IgD-negative memory B cell (primary cell): ENCODE results near the gene ACSS2. TPM values are rescaled to one million over a fixed set of nuclear protein-coding genes. Genes with fewer than 3 reads are reported as not detected.
"Not testable (repeated sequence)": the region's sequence is repeated elsewhere in the genome, so short reads cannot be mapped to it uniquely, and the experiment has no call there.

ENCODE experiments used
- H3K27ac Mint-ChIP-seq, 3 donors: one replicate each; pipeline ENCODE4 v1.8.0; 2020 to 2022; ENCODE audit warnings: mild to moderate bottlenecking in 3 of 3, mixed read lengths in 3 of 3, moderate library complexity in 1 of 3
- H3K27me3 Mint-ChIP-seq: one replicate; pipeline ENCODE4 v1.8.0; 2021; ENCODE audit warnings: mixed read lengths
- H3K36me3 Mint-ChIP-seq: one replicate; pipeline ENCODE4 v1.8.0; 2020; ENCODE audit warnings: mild to moderate bottlenecking, mixed read lengths
- H3K4me1 Mint-ChIP-seq, 3 donors: one replicate each; pipeline ENCODE4 v1.8.0; 2020 to 2022; ENCODE audit warnings: mixed read lengths in 3 of 3, mild to moderate bottlenecking in 1 of 3
- H3K4me3 Mint-ChIP-seq, 4 donors: one replicate each; pipeline ENCODE4 v1.8.0; 2020 to 2022; ENCODE audit warnings: mild to moderate bottlenecking in 4 of 4, mixed read lengths in 4 of 4, moderate library complexity in 3 of 4
- H3K9me3 Mint-ChIP-seq, 3 donors: one replicate each; pipeline ENCODE4 v1.8.0; 2020 to 2021; ENCODE audit warnings: mixed read lengths in 3 of 3, mild to moderate bottlenecking in 1 of 3
- polyA plus RNA-seq: library from polyadenylated mRNA; unstranded; fragments of 300-500 nt; fragmentation: Illumina TruSeq; gene quantifications from one replicate; pipeline ENCODE4 v1.2.3, GENCODE V29; 2021

The ACSS2 gene
- polyA plus RNA-seq, 1 donor from 2014 or later: 4.2 TPM

DNA sequence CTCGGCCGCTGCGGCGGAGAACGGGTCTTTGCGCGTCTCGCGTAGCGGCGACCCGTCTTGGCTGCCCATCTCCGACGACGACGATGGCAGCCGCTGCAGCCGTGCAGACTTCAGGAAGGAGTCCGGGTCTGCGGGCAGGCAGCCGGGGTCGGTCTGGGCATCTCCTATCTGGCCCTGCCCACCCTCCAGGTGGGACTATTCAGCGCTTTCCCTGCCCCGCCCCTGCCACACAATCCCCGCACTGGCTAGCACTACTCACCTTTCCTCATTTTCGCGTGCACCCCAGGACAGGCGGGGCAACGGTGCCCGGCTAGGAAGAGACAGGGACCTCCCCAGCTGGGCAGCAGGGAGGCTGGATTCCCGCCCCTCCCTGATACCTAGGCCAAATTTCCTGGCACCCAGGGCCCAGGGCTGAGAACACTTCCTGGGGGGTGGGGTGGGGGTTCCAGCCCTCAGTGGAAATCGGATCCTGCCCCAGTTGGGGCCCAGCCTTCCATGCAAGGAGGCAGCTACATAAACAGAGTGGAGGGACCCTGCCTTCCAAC is 12.9 kb upstream of the ACSS2 start:
- H3K27me3 Mint-ChIP-seq: no peaks in the 10 kb centered on the region
- no peak overlapping the region for H3K27ac Mint-ChIP-seq
- H3K9me3 Mint-ChIP-seq: no peaks in the 10 kb centered on the region
- H3K36me3 Mint-ChIP-seq: peaks cover 4% of the 10 kb centered on the region
- no peak overlapping the region for H3K4me3 Mint-ChIP-seq
- H3K4me1 Mint-ChIP-seq: peaks cover 0 to 3% (median 0%) of the 10 kb centered on the region in 3 donors

DNA sequence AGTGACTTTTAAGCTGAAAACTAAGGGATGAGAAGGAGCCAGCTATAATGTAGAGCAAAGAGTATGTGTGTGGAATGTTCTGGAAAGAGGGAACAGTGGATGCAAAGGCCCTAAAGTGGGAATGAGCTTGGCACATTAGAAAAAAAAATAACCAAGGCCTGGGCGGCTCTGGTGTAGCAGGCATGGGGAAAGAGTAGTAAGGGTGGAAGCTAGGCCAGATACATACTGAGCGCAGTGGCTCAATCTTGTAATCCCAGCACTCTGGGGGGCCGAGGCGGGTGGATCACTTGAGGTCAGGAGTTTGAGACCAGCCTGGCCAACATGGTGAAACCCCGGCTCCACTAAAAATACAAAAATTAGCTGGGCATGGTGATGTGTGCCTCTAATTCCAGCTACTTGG is 12.2 kb upstream of the ACSS2 start:
- H3K36me3 Mint-ChIP-seq: peaks cover 4% of the 10 kb centered on the region
- no peaks in the 10 kb centered on the region for H3K27me3 Mint-ChIP-seq
- H3K9me3 Mint-ChIP-seq: no peaks in the 10 kb centered on the region
- no peak overlapping the region for H3K4me3 Mint-ChIP-seq
- H3K4me1 Mint-ChIP-seq: peaks cover 0 to 3% (median 0%) of the 10 kb centered on the region in 3 donors
- H3K27ac Mint-ChIP-seq: no peak overlapping the region

DNA sequence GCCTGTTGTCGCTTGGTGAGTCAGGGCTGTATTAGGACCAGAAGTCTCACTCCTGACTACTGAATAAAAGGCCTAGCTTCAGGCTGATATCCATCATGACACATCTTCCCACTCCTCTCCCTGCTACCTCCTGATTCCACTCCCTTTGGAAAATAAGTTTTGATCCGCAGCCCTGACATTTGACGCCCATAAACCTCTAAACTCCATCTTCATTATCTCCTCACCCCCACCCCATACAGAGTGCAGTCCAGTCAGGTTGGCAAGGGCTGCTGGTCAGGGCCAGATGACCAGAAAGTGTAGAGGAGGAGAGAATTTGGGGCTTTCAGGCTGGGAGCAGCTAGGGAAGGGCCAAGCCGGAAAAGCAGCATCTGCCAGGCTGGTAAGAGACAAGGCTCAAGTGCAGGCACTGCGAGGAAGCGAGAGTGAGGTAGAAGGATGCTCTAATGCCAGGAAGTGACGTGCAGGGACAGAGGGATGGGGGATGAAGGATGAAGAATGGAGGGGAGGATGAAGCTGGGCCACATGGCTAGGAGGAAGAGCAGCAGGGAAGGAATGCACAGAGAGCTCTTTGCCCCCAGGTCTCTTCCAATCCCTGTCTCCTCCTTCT is 5.0 kb upstream of the ACSS2 start:
- no peaks in the 10 kb centered on the region for H3K36me3 Mint-ChIP-seq
- H3K27ac Mint-ChIP-seq: peak overlapping the region in 1 of 3 donors; percentile 78
- no peaks in the 10 kb centered on the region for H3K27me3 Mint-ChIP-seq
- H3K9me3 Mint-ChIP-seq: no peaks in the 10 kb centered on the region
- peak overlapping the region; percentile 29 to 90 (median 55) for H3K4me3 Mint-ChIP-seq
- H3K4me1 Mint-ChIP-seq: peaks cover 13 to 35% (median 30%) of the 10 kb centered on the region in 3 donors

DNA sequence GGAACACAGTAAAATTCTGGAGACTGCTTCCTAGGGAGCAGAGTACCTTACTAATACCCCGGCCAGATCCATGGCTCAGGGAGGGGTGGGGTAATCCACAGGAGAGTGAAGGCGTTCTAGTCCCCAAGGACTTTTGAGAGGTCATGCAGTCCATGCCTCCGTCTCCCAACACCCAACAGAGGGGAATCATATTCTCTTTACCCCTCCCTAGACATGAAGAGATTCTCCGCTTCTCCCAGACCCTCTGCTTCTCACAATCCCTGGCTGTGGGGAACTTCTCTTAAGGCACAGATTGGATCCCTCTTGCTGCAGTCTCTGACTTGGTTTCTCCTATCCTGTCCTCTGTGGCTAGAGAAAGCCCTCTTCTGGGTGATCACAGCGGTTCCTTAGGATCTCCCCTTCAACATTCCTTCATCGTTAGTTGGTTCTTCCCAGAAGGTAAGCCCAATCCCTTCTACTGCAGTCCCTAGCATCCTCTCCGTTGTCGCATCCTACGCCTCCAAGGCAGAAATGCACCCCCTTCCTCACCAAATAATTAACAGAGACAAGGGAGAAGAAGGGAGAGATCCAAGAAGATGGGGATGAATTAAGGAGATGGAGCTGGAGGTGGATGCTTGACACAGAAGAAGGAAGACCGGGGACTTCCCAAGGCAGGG is 4.3 kb upstream of the ACSS2 start:
- Mint-ChIP-seq H3K27me3 (peaks cover 3% of the 10 kb centered on the region), H3K36me3 (no peaks in the 10 kb centered on the region), H3K4me1 (peaks cover 13 to 38% (median 34%) of the 10 kb centered on the region in 3 donors), H3K4me3 (peak overlapping the region; percentile 59 to 90 (median 80)), H3K27ac (peak overlapping the region in 1 of 3 donors; percentile 78), H3K9me3 (no peaks in the 10 kb centered on the region)

DNA sequence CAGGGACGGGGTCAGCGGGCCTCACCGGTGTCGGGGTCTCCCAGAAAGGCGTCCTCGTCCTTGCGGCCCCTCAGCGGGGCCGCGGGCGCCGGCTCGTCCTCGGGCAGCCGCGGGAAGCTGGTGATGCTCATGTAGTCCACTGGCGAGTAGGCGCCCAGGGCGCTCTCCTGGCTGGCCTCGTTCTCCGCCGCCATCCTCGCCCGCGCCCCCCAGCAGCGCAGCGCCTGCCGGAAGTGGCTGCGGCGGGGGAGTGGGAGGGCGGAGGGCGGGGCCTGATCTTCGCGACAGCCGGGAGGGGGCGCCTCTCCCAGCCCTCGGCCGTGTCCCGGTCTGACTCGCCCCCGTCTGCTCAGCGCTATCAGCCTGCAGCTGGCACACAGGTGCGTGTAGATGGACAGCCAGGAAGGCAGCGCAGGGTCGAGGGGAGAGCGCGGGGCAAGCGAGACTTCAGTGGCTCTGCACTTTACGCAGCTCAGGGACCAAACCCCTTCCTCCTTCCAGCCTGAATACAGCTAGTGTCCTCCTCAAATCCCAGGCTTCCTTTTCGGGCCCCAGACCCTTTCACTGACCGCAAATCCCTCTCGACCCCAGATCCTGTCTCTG is 3.7 kb upstream of the ACSS2 start, which contains the start of gene GGT7:
GGT7 (minus strand) TSS at position 235 of the 603 bp plus-strand sequence; CDS start at position 194, 41 bp downstream.
- H3K27ac Mint-ChIP-seq: peak within 1 kb of the TSS in 2 of 3 donors; percentile 73 to 78
- peaks cover 13 to 41% (median 37%) of the 10 kb centered on the region in 3 donors for H3K4me1 Mint-ChIP-seq
- H3K9me3 Mint-ChIP-seq: no peaks in the 10 kb centered on the region
- peak within 1 kb of the TSS; percentile 79 to 90 (median 86) for H3K4me3 Mint-ChIP-seq
- no peaks in the 10 kb centered on the region for H3K36me3 Mint-ChIP-seq
- peaks cover 4% of the 10 kb centered on the region for H3K27me3 Mint-ChIP-seq

DNA sequence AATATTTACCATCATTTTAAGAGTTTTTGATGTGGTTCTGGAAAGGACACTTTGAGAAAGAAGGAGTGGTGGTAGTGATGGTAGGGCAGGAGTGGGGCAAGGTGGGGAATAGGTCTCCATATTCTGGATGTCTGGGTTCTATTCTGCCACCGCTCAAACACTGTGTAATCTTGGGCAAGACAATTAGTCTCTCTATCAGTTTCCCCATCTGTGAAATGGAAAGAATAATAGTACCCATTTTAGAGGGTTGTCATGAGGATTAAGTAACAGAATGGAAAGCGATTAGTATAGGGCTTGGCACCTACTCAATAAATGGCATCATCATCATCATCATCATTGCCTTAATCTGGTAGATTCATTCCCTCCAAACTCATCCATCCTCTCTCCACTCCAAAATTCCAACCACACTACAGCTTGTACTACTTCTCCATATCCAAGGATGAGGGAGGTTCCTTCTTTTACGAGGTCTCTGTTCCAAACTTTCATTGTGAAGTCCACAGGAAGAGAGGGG is 2.8 kb upstream of the ACSS2 start:
- Mint-ChIP-seq H3K4me1 (peaks cover 13 to 41% (median 37%) of the 10 kb centered on the region in 3 donors), H3K27me3 (peaks cover 7% of the 10 kb centered on the region), H3K9me3 (no peaks in the 10 kb centered on the region), H3K36me3 (no peaks in the 10 kb centered on the region), H3K27ac (peak overlapping the region in 1 of 3 donors; percentile 72), H3K4me3 (peak overlapping the region; percentile 76 to 90 (median 84))

DNA sequence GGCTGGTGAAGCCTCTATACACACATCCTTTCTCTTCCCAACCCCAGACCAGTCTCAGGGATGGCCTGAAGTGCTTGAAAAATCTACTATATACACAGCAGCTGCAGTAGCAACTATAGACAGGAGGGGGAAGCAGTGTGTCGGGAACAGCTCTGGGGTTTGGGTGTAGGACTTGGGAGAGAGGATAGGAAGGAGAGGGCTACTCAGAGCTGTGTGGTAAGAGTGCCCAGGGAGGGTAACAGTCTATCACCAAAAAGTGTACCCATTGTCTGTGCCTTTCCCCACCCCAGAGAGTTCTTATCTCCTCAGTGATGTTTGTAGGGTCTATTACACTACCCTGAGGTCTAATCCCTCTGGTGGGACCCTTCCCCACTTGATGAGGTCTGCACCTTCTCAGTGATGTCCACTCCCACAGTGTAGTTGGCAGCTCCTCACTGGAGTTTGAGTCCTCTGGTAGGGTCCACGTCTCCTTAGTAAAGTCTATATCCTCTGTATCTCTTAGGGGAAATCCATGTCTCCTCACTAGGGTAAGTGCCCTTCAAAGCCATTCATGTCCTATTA is 2.2 kb upstream of the ACSS2 start:
- Mint-ChIP-seq H3K4me1 (peaks cover 13 to 41% (median 37%) of the 10 kb centered on the region in 3 donors), H3K4me3 (peak overlapping the region; percentile 72 to 90 (median 84)), H3K36me3 (no peaks in the 10 kb centered on the region), H3K27me3 (peaks cover 8% of the 10 kb centered on the region), H3K9me3 (no peaks in the 10 kb centered on the region), H3K27ac (peak overlapping the region in 1 of 3 donors; percentile 72)

DNA sequence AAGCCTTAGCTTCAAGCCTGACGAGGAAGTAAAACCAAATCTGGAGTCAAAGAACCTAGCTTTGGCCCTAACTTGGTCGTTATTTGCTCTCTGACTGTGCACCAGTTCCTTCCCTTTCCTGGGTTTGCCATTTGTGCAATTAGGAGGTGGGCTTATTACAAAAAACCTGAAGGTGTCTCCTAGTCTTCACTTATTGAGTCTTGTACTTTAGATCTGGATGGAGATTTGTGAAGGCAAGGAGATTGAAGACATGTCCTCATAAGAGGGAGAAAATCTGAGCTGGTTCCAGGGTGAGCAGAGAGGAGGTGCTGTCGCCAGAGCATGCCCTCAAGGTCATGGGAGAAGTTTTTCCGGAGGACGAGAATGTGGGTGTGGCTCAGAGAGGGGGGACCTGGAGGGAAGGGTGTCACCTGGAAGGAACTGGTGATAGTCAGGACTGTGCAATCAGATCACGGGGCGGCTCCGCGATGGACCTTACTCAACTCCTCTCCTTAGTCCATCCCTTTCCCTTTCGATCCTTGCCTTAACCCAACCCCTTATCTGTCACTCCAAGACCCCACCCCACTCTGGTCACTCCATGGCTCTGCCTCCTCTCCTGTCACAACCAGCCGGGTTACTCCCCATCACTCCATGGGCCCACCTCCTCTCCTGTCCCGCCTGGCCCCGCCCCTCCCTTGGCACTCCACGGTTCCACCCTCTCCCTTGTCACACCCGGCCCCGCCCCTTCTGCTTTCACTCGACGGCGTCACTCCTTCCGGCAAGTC is 588 bp upstream of the ACSS2 start:
- H3K4me3 Mint-ChIP-seq: peak overlapping the region; percentile 72 to 96 (median 88)
- H3K9me3 Mint-ChIP-seq: no peaks in the 10 kb centered on the region
- H3K27me3 Mint-ChIP-seq: peaks cover 10% of the 10 kb centered on the region
- peak overlapping the region in 2 of 3 donors; percentile 4 to 23 for H3K27ac Mint-ChIP-seq
- peaks cover 13 to 41% (median 37%) of the 10 kb centered on the region in 3 donors for H3K4me1 Mint-ChIP-seq
- no peaks in the 10 kb centered on the region for H3K36me3 Mint-ChIP-seq

DNA sequence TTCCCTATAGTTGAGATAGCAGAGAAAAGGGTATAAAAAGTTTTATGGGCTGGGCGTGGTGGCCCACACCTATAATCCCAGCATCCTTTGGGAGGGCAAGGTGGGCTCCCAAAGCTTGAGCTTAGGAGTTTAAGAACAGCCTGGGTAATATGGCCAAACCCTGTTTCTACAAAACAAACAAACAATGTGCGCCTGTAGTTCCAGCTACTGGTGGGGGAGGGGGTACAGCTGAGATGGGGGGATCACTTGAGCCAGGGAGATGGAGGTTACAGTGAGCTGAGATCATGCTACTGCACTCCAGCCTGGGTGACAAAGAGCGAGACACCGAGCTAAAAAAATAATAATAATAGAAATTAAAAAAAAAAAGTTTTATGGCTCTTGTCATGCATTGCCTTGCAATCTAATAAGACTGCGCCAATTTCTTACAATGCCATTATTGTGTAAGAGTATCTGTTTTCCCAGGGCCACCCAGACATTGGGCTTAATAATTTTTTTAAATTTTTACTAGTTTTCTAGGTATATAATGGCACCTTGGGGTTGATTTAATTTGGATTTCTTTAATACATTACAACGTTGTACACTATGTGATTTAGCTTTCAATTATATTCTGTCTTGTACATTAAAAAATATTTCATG is 3.9 kb downstream of the ACSS2 start:
- no peak overlapping the region for H3K4me3 Mint-ChIP-seq
- no peaks in the 10 kb centered on the region for H3K9me3 Mint-ChIP-seq
- peaks cover 10% of the 10 kb centered on the region for H3K27me3 Mint-ChIP-seq
- H3K4me1 Mint-ChIP-seq: peaks cover 0 to 14% (median 12%) of the 10 kb centered on the region in 3 donors
- H3K27ac Mint-ChIP-seq: no peak overlapping the region
- H3K36me3 Mint-ChIP-seq: no peaks in the 10 kb centered on the region

DNA sequence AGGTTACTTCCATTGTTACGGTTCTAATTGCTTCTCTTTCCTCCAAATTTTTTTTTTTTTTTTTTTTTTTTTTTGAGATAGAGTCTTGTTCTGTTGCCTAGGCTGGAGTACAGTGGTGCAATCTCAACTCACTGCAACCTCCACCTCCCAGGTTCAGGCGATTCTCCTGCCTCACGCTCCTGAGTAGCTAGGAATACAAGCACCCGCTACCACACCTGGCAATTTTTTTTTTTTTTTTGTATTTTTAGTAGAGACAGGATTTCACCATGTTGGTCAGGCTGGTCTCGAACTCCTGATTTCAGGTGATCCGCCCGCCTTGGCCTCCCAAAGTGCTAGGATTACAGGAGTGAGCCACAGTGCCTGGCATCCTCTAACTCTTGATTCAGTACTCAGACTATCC is 4.6 kb downstream of the ACSS2 start:
- H3K27me3 Mint-ChIP-seq, H3K36me3 Mint-ChIP-seq, H3K9me3 Mint-ChIP-seq, H3K4me3 Mint-ChIP-seq, H3K27ac Mint-ChIP-seq: not testable (repeated sequence)
- peaks cover 0 to 10% (median 8%) of the 10 kb centered on the region in 3 donors for H3K4me1 Mint-ChIP-seq

DNA sequence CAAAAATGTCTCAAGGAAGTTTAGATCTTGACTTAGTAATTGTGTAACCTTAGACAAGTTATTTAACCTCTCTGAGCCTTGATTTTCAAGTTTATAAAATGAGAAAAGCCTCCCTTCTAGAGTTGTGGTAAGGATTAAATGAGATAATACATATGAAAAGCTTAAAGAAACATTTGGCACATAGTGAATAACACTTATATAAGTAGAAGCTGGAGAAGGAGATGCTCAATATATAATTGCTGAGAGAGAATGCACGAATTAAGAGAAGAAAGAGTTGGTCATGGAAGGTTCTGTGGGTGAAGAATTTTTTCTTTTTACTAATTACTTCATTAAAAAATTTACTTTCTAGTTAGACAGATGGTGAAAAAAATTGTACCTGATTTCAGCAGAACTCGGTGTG is 5.3 kb downstream of the ACSS2 start:
- Mint-ChIP-seq H3K27me3 (peaks cover 10% of the 10 kb centered on the region), H3K4me3 (no peak overlapping the region), H3K4me1 (peaks cover 0 to 6% (median 6%) of the 10 kb centered on the region in 3 donors), H3K9me3 (no peaks in the 10 kb centered on the region), H3K27ac (peak overlapping the region in 1 of 3 donors; percentile 68), H3K36me3 (no peaks in the 10 kb centered on the region)

DNA sequence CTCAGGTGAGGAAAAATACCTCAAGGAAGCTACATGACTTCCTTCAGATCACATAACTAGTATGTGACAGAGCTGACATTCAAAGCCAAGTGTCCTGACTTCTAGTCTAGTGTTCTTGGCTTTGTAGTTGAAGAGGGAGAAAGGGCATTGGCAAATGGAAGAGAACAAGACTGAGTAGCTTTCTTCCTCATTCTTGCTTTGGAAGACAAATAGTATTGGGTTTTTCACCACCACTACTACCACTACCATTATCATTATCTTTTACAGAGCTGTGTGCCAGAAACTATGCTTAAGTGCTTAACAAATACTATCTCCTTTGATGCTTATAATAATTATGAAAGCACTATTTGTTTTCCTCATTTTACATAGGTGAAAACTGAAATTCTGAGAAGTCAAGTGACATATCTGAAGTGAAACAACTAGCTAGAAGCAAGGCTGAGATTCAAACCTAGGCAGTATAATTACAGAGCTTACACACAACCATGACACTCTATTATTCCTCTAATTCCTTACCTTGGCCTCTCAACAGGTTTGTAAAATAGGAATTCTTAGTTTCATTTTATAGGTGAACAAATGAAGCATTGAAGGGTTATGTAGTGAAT is 6.8 kb downstream of the ACSS2 start:
- no peaks in the 10 kb centered on the region for H3K9me3 Mint-ChIP-seq

DNA sequence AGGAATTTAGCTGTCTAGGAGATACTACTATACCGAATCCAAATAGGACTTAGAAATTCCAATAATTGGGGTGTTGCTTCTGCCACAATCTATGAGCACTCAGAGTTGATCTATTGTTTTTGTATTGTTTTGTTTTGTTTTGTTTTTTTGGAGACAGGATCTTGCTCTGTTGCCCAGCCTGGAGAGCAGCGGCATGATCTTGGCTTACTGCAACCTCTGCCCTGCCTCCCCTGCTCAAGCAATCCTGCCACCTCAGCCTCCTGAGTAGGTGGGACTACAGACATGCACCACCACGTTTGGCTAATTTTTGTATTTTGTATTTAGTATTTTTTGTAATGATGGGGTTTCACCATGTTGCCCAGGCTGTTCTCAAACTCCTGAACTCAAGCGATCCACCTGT is 7.4 kb downstream of the ACSS2 start:
- Mint-ChIP-seq H3K4me1 (peaks cover 0 to 1% (median 0%) of the 10 kb centered on the region in 3 donors), H3K4me3 (no peak overlapping the region), H3K36me3 (no peaks in the 10 kb centered on the region), H3K27me3 (peaks cover 3% of the 10 kb centered on the region), H3K9me3 (no peaks in the 10 kb centered on the region), H3K27ac (no peak overlapping the region)

More for the DNA sequence above, 6.8 kb downstream of the ACSS2 start:
- Mint-ChIP-seq H3K4me3 (no peak overlapping the region), H3K36me3 (no peaks in the 10 kb centered on the region), H3K4me1 (no peaks in the 10 kb centered on the region), H3K27me3 (peaks cover 5% of the 10 kb centered on the region), H3K27ac (no peak overlapping the region)
